Measurements from ENCODE around the gene ZNF655.
"Not testable (repeated sequence)": the region's sequence is repeated elsewhere in the genome, so short reads cannot be mapped to it uniquely, and the experiment has no call there.

The ZNF655 gene

DNA sequence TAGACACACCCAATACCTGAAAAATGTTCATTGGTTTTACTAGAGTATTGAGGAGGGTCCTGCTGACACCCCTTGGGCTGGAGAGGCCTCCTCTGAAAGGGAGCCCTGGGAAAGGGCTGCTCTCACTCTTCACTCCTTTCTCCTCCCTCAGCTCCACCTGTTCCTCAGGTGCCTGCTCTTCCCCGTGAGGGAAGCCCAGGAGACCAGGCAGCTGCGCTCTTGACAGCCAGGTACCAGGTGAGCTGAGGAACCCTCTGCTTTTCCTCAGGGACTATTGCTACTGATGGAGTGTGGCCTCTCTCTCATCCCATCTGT lies 3.3 kb downstream of the ZNF655 start:
- no peak for DNase-seq

DNA sequence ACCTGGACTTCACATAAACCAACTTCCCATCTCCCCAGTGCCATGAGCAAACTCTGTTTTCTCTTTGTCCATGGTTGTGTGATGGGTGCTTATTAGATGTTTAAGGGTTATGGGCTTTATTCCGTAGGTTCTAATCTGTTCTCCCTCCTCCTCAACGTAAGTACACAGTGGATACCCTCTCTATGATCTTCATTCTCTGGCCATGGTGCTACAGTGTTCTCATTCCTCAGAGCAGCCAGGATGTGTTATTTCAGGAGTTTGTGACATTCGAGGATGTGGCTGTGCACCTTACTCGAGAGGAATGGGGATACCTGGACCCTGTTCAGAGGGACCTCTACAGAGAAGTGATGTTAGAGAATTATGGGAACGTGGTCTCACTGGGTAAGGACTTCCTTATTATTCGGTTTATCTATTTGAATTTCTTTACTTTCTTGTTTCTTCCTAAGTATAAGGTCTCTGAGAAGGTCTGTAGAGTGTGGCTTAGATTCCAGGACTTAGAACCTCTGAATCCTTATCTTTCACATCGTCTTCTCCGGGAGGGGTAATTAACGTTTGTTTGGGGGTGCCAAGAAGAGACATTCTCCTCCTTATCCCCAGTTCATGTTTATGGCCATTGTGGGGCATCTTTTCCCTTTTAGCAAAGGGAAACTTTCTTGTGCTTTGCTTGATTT lies 3.8 kb downstream of the ZNF655 start:
- no peak for DNase-seq

DNA sequence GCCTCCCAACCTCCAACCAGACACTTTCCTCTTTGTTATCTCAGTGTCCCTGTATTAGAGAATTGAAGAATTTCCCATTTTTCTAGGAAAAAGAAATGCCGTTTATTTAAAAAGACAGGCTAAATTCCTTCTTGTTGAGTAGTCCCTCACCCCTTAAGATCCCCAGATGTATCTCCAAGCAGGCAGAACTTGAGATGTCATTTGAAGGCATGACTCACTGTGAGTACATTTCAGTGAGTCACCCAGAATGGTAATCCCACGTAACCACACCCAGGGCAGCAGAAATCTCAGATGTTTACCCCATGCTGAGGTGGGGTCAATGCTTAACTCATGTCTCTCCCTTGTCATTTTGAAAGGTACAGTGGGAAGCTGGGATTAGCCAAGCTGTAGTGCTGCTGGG lies 4.4 kb downstream of the ZNF655 start:
- DNase-seq: peak; percentile 24

DNA sequence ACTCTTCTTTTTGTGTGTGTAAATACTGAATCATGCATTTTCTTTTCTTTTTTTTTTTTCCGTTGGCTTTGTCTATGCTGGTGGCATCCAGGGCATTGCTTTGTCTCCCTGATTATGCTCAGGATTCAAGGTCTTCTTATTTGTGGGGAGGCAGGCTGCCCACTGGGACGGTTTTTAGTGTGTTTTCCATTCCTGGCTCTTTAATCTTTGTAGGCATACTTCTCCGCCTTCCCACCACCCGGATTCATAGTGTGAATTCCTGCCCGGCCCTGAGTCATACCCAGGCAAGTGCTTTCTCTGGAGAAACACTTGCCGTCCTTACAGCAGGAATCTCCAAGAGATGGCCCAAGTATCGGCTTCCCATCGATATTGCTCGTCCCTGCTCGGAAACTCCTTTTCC lies 5.2 kb downstream of the ZNF655 start:
- DNase-seq: no peak

DNA sequence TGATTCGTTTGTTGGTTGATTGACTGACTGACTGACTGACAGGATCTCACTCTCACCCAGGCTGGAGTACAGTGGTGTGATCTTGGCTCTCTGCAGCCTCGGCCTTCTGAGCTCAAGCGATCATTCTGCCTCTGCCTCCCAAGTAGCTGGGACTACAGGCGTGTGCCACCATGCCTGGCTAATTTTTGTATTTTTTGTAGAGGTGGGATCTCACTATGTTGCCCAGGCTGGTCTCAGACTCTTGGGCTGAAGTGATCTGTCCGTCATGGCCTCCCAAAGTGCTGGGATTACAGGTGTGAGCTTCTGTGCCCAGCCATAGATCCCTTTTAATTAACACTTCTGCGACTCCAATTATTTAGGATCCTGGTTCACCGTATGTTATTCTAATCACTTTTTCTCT lies 10.3 kb downstream of the ZNF655 start:
- DNase-seq: not testable (repeated sequence)

DNA sequence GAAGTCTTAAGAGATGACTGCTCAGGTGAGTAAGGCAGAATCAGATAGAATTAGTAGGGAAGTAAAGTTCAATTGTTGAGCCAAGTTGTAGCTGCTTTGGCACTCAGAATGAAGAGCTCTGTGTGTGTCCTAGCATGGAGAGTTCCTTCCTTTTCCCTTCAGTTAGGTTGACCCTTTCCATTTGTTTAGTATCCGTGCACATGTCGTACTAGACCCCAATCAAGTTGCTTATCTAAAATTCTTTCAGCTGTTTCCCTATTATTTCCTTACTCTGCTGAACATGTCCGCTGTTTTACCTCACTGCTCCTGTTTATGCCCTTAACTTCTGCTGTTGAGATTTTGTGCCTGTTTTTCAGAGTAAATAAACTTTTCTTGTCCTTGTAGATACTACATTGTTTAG lies 13.3 kb downstream of the ZNF655 start:
- DNase-seq: no peak

DNA sequence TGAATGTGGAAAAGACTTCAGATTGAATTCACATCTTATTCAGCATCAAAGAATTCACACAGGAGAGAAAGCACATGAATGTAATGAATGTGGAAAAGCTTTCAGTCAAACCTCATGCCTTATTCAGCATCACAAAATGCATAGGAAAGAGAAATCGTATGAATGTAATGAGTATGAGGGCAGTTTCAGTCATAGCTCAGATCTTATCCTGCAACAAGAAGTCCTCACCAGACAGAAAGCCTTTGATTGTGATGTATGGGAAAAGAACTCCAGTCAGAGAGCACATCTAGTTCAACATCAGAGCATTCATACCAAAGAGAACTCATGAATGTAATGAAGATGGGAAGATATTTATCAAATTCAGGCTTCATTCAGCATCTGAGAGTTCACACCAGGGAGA lies 14.8 kb downstream of the ZNF655 start:
- DNase-seq: no peak

DNA sequence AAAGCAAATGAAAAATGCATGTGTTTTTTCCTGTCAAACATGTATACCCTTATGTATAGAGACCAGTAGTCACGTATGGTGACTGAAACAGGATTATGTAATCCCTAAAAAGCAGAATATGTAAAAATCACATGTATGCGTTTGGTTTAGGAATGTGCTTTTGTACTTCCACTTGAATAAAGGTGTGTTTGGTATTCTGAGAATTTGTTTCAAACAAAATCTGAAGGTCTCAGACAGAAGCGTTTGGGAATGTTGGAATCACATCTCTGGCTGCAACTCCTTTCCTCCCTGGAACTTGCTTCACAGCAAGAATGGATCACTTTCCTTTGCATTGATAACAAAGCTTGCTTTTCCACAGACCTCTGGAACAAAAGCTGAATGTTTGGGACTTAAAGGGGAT lies 17.8 kb downstream of the ZNF655 start:
- DNase-seq: no peak

DNA sequence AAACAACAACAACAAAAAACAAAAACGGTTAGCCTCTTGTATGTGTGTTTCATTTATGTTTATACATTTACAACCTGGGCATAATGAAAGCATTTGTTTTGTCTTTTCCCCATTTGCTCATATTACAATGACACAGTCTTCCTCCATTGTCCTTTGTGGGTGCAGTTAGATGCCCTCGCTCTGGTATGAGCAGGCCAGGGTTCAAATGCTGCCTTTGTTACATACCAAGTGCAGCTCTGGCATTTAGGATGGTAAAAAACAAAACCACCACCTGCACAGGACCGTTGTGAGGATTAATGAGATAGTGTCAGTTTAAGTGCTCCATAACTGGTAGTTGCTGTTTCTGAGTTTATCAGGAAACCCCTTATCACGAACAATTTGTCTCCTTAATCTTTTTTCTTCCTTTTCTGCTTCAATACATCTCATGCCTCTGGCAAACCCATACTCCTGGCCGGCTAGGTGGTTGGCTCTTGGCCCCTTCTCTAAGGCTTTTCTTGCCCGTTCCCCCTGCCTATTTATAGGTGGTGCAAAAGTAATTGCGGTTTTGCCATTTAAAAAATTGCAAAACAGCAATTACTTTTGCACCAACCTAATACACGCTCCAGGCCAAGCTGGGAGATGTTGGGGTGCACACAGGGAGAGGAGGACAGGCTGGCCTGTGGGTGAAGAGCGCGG lies 21.0 kb downstream of the ZNF655 start:
- DNase-seq: no peak

DNA sequence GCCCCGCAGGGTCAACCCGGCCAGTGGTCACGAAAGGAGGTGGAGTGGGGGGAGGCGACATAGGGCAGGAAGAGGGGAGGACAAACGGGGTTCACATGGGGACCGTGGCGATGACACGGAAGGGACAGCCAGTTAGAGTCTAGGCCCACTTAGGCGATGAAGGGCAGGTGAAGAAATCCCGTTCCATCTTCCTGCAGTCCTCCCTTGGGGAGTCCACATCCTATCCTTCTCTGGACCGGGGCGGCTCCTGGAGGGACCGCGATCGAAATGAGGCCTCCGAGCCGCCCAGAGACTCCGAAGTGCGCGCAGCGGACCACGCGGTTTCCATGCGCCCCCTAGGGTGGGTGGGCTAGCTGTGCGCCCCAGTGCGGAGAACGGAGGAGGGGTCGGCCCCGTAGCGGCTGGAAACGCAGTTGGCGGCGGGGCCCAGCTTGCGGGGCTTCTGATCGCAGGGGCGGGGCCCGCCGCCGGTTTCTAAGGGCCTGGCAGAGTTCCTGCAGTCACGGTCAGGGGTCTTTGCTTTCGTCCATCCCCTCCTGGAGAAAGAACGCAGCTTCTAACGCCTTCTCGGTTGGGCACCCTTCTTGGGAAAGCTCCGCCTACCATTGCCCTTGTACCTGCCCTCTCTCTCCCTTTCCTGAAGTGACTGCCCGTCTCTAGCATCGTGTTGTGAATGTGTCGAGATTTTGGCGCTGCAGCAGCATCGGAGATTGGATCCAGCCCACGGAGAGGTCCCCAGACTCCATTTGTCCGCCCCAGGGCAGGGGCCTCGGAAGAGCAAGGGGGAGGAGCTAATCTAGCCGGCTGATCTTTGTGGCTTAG lies 21.7 kb downstream of the ZNF655 start:
- peak; percentile 66 for DNase-seq

DNA sequence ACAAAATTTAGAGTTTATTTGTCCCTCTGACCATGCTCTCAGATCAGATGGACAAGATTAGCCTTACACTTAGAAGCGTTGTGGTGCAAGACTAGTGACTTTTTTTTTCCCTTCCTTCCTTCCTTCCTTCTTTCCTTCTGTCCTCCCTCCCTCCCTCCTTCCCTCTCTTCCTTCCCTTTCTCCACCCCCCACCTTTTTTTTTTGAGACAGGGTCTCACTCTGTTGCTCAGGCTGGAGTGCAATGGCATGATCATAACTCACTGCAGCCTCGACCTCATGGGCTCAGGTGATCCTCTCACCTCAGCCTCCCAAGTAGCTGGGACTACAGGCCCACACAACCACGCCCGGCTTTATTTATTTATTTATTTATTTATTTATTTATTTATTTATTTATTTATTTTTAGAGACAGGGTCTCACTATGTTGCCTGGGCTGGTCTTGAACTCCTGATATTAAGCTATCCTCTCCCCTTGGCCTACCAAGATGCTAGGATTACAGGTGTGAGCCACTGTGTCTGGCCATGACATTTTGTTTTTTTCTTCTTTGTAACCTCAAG lies 22.4 kb downstream of the ZNF655 start:
- not testable (repeated sequence) for DNase-seq

DNA sequence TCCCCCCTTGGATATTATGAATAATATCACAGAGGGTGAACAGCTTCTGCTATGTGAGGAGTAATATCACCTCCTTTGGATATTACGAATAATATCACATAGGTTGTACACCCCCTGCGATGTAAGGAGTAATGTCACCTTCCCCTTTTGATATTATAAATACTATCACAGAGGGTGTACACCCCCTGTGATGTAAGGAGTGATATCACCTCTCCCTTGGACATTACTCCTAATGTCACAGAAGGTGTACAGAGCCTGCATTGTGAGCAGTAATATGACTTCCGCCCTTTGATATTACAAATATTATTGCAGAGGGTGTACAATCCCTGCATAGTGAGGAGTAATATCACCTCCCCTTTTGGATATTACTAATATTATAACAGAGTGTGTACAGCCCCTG lies 30.4 kb downstream of the ZNF655 start:
- DNase-seq: no peak

DNA sequence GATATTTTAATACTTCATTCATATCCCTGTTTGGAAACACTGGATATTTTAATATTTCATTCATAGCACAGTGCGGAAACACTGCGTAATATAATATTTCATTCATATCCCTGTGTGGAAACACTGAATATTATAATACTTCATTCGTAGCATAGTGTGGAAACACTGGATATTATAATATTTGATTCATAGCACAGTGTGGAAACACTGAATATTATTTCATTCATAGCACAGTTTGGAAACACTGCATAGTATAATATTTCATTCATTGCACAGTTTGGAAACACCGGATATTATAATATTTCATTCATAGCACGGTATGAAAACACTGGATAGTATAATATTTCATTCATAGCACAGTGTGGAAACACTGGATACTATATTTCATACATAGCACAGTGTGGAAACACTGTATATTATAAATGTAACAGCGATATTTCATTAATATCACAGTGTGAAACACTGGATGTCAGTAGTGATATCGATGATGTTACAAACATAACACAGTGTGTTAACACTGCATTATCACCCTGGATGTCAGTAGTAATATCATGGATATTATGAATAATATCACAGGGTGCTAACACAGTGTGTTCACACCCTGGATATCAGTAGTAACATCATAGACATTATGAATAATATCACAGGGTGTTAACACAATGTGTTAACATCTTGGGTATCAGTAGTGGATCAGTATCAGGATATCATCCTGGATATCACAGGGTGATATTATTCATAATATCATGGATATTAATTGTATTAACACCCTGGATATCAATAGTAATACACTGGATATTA lies 36.7 kb downstream of the ZNF655 start:
- no peak for DNase-seq

DNA sequence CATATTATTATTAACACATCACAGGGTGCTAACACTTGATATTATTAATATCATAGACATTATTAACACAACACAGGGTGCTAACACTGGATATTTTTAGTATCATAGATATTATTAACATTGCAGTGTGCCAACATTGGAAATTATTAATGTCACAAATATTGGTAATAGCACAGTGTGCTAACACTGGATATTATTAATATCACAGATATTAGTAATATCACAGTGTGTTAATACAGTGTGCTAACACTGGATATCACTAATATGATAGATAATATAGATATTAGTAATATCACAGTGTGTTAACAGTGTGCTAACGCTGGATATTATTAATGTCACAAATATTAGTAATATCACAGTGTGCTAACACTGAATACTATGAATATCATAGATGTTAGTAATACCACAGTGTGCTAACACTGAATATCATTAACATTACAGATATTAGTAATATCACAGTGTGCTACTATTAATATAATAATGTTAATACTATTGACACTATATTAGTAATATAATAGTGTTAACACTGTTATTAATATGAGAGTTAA lies 38.0 kb downstream of the ZNF655 start:
- DNase-seq: no peak

DNA sequence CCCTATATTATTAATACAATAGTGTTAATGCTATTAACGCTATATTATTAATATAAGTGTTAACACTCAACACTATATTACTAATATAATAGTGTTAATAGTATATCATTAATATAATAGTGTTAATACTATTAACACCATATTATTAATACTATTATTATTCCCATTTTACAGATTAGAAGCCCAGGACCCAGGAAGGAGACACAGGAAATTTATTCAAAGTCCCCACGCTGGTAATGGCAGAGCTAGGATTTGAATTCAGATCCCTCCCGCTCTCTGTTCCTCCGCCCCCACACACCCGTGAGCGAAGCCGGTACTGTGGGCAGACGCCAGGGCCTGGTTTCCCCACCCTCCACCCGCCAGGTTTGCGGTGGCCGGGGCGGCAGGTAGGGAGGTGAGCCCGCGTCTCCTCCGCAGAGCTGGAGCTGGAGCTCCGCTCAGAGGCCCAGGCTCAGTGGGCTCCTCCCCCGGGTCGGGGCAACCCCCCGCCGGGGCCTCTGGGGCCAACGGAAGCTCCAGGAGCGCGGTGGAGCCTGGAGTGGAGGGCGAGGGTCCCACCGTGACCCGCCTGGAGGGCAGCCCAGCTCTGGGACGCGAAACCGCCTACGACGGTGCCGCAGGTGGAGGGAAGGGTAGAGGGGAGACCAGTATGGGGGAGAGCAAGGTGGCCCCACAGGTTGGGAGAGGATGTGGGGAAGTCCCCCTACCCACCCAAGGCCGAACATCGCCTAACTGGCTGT lies 39.5 kb downstream of the ZNF655 start, which contains the start of gene TMEM225B:
Gene TMEM225B (plus strand): TSS at position 506 of the 740 bp plus-strand sequence. CDS start 6,122 bp downstream, outside the sequence.
- no peak for DNase-seq

DNA sequence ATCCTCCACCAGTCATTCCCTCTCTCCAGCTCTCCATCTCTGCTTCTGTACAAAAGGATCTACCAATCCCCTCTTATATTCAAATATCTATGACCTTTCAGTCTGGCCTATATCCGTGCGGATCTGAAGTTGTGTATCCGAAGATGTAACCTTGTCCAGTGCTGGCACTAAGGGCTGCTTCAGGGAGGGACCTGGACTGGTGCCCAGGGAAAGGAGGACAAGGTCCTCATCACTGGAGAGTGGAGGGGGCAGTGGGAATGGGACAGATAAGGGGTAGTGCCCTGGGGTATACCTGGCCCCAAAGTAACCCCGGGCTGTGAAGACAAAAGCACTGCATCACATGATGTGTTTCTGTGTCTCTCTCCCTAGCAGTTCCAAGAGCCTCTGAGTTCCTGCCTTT lies 41.4 kb downstream of the ZNF655 start:
- DNase-seq: no peak

DNA sequence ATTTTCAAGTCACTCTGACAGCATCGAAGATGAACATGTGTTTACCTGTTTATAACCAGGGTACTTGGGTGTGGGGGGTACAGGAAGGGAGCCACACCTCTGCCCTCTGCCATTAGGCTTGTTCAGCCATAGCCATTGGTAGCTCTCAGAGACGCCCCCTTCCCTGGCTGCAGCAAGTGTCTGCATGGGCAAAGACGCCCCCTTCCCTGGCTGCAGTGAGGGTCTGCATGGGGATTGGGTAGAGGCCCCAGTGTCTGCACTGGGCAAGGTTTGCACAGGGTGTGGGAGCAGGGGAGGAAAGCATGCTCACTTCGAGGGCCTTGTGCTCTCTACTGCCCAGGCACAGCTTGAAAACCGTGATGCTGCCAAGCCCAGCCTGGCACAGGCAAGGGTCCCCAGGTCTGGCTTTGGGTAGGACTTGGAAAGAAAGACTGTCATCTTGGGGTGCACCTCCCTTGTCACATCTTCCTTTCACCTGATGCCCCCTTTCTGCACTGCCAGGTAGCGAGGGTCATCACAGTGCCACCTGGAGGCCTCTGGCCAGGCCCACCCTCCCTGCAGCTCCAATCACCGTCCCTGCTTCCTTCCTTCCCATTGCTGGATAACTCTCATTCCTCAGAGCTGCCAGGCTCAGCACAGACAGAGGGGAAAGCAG lies 43.3 kb downstream of the ZNF655 start:
- DNase-seq: no peak

DNA sequence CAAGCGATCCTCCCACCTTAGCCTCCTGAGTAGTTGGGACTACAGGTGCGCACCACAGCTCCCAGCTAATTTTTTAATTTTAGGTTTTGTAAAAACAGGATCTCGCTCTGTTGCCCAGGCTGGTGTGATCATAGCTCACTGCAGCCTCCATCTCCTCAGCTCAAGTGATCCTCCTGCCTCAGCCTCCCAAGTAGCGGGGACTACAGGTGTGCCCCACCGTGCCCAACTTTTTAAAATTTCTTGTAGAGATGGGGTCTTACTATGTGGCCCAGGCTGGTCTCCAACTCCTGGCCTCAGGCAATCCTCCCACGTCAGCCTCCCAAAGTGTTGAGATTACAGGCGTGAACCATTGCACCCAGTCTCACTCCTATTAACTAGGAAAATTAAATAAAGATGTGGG lies 47.1 kb downstream of the ZNF655 start:
- DNase-seq: no peak

DNA sequence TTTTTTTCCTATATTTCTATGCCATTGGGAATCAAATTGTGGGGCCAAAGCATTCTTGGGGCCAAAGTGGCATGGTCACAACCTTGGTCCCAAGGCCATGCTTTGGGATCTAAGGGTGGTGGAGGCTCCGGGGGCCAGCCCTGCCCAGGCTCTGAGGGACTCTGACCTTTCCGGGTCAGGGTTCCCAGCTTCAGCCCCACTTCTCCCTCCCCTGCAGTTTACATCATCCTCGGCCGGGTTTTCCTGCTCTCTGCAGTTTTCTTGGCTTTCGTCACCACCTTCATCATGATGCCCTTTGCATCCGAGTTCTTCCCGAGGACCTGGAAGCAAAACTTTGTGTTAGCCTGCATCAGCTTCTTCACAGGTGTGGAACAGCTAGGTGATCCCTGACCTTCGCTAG lies 48.1 kb downstream of the ZNF655 start:
- no peak for DNase-seq

DNA sequence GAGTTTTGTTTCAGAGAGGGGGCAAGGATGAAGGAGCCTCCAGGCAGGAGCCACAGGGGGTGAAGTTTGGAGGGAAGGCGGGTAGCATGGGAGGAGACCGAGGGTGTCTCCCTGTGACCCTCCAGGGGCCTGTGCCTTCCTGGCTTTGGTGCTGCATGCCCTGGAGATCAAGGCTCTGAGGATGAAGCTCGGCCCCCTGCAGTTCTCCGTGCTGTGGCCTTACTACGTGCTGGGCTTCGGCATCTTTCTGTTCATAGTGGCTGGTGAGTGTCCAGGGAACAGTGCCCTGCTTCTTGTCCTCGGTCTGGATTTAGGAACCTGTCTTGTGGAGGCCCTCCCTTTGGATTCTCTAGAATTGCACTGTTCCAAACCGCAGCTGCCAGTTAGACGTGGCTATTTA lies 49.1 kb downstream of the ZNF655 start:
- no peak for DNase-seq

DNA sequence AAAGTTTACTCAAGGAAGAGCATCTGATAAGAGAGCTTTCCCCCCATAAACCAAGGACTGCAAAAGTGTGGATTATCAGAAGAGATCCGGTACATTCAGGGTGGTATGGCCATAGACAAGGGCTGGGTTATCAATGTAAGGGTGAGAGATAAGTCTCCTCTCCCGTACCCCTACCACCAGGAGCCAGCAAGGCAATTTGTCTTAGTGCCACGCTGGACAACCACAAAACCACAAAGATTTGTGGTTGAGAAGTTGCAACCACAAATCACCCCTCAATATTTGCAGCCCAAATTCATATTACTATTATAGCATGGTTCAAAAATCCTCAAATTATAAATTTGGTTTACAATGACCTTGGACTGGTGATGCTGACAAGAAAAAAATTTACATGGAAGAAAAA lies 56.1 kb downstream of the ZNF655 start:
- no peak for DNase-seq

Measured in activated gamma-delta T cell treated with Interleukin-2 at 50 U/mL for 16 hours (primary cell).